ENCODE data around the gene MCM5. TPM values are rescaled to one million over a fixed set of nuclear protein-coding genes. Genes with fewer than 3 reads are reported as not detected.

MCM5 gene
- 145 and 179 TPM in 2 replicates for total RNA-seq (2014; rRNA removed; shearing (Covaris generic))

GRCh38 chr22:35399678-35400500 lies at the start of gene MCM5:
TSS of gene MCM5 (plus strand) at chr22:35400140. CDS start at chr22:35400439, 299 bp downstream.
- peak; percentile 99 for DNase-seq (ENCODE audit: low read depth)

- peak; percentile 94 for DNase-seq (ENCODE audit: low read depth)
Observed at GRCh38 chr22:35350539-35351503, 49.1 kb upstream of the MCM5 start.

GRCh38 chr22:35352214-35353111 lies 47.5 kb upstream of the MCM5 start:
- no peak for DNase-seq (ENCODE audit: low read depth)

GRCh38 chr22:35353318-35353717 lies 46.6 kb upstream of the MCM5 start:
- DNase-seq (ENCODE audit: low read depth) = no peak

GRCh38 chr22:35354068-35354467 lies 45.9 kb upstream of the MCM5 start:
- no peak for DNase-seq (ENCODE audit: low read depth)

- DNase-seq (ENCODE audit: low read depth) = peak; percentile 89
Observed at GRCh38 chr22:35357883-35358621, 41.9 kb upstream of the MCM5 start.

- no peak for DNase-seq (ENCODE audit: low read depth)
Observed at GRCh38 chr22:35359380-35360065, 40.4 kb upstream of the MCM5 start.

GRCh38 chr22:35361001-35361558 lies 38.9 kb upstream of the MCM5 start:
- no peak for DNase-seq (ENCODE audit: low read depth)

- DNase-seq (ENCODE audit: low read depth) = no peak
Observed at GRCh38 chr22:35363566-35364086, 36.3 kb upstream of the MCM5 start.

- peak; percentile 73 for DNase-seq (ENCODE audit: low read depth)
Observed at GRCh38 chr22:35364230-35364629, 35.7 kb upstream of the MCM5 start.

GRCh38 chr22:35367331-35367886 lies 32.5 kb upstream of the MCM5 start:
- no peak for DNase-seq (ENCODE audit: low read depth)

- DNase-seq (ENCODE audit: low read depth) = no peak
Observed at GRCh38 chr22:35368386-35368785, 31.6 kb upstream of the MCM5 start.

- DNase-seq (ENCODE audit: low read depth) = no peak
Observed at GRCh38 chr22:35369996-35370395, 29.9 kb upstream of the MCM5 start.

GRCh38 chr22:35373781-35374180 lies 26.2 kb upstream of the MCM5 start:
- no peak for DNase-seq (ENCODE audit: low read depth)

GRCh38 chr22:35375031-35375430 lies 24.9 kb upstream of the MCM5 start:
- DNase-seq (ENCODE audit: low read depth) = peak; percentile 78

- no peak for DNase-seq (ENCODE audit: low read depth)
Observed at GRCh38 chr22:35375526-35375925, 24.4 kb upstream of the MCM5 start.

GRCh38 chr22:35376728-35377472 lies 23.0 kb upstream of the MCM5 start:
- peak; percentile 98 for DNase-seq (ENCODE audit: low read depth)

- no peak for DNase-seq (ENCODE audit: low read depth)
Observed at GRCh38 chr22:35377735-35378134, 22.2 kb upstream of the MCM5 start.
